ENCODE measurements around the gene MAN1C1.
A peak's percentile ranks its signal among the peaks of the same experiment; 100 is the strongest.
"Not testable (repeated sequence)": the region's sequence is repeated elsewhere in the genome, so short reads cannot be mapped to it uniquely, and the experiment has no call there.

MAN1C1 gene

DNA sequence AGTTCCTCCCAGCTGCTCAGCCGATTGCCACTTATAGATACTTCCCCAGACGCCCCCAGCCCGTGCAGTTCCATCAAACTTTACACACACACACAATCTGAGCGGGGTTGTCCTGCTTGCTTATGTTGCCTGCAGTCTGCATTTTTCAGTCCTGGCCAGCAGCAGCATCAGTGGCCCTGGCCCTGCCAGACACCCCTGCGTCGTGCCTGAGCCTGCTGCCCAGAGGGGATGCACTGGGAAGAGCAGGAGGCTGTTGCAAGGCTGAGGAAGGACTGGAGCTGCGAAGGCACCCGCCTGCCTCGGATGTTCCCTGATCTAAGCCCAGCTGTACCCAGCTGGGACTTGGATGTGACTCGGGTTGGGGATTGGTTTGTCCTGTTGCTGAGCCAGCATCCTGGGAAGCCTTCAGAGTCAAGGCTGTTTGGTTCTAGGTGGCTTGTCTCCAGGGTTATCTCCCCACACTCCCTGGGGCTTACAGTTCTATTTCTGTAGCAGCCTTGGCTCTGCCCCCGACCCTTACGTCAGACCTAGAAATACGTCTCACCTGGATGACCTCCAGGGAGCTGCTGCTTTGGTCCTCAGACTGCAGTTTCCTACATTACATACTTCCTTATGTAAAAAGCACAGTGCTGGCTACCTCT, 42.3 kb downstream of the MAN1C1 start:
- DNase-seq = no peak

DNA sequence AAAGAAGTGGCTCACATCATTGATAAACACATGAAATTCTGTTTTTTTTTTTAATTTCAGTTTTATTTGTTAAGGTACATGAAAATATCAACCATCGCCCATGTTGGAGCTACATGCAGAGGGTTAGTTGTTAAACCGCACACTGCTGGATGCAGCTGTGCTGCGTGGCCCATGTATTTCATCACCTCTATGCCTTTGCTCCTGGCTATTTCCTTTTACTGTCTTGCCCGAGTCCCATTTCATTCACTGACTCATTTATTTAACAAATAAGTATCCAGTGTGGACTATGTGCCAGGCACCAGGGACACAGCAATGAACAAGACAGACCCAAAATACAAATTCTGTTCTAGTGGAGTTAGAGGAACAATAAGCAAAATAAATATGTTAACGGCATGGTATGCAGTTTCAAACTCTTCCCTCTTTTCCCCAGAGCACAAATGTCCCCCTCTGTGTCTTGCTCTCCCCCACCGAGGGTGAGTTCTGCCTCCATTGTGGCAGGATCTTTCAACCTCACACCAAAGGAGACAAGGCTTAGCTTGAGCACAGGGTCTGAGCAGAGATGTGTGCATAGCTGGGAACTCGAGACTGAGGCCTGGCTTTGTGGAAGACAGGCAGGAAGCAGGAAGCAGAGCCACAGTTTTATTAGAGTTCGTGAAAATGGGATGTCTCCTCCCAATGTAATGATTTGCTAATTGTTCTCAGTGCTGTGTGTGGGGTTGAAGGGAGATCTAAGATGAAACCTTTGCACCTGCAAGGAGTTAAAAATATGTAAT, 44.6 kb downstream of the MAN1C1 start:
- DNase-seq = no peak

DNA sequence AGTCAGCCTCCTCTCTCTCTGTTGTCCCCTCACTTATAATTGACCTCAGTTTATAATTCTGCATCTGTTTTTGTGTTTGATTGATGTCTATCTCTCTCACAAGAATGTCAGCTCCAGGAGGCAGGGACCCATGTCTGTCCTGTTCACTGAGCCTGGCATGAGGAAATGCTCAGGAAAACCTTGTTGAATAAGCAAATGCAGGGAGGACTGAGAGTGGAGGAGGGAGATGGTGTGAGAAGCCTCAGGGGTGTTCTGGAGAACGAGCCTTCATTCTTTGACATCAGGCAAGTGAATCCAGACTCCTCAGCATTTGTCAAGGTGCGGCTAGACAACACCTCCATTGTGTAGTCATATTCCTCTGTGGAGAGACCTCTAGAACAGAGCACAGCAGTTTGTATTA, 45.5 kb downstream of the MAN1C1 start:
- DNase-seq = no peak

DNA sequence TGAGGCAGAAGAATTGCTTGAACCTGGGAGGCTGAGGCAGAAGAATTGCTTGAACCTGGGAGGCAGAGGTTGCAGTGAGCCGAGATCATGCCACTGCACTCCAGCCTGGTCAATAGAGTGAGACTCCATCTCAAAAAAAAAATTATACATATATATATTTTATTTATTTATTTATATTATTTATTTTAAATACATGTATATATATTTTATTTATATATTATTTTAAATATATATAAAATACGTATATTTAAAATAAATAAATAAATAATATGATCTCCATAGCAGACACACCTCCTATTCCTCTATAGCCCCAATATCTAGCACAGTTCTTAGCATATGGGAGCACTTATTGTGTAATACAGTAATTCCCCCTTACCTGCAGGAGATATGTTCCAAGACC, 46.4 kb downstream of the MAN1C1 start:
- DNase-seq = not testable (repeated sequence)

DNA sequence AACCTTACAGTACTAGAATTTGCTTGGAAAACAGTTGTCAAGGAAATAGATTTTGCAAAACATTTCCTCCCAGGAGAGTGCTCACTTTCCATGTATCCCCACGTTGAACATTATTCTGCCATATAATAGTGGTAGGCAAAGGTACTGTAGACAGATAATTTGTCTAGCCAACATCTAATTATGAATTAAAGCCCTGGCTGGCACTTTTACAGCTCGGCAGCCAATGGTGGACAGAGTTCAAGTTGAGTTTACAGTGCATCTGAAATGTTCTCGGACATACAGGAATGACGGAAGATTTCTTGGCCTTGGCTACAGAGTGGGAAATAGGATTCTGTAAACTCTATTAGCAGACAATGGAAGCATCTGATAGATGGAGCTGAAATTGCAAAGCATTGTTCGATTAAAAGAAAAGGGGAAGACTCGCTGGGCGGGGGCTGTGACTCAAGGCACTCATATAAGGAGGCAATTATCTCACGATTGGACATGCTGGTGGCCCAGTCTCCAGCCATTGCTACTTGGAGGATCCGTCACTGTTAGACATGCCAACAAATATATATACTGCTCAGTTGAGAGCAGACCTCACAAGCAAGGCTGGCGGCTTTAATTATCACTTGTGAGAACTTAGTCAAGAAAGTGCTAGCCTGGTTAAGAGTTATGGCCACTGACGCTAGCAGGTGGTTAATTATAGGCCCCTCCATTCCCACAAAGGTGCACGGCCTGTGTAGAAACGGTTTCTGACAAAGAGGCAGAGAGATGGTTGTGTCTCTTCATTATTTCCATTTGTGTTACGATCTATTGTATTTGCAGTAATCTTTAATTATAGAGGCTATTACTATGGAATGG, 48.0 kb downstream of the MAN1C1 start:
- no peak for DNase-seq

DNA sequence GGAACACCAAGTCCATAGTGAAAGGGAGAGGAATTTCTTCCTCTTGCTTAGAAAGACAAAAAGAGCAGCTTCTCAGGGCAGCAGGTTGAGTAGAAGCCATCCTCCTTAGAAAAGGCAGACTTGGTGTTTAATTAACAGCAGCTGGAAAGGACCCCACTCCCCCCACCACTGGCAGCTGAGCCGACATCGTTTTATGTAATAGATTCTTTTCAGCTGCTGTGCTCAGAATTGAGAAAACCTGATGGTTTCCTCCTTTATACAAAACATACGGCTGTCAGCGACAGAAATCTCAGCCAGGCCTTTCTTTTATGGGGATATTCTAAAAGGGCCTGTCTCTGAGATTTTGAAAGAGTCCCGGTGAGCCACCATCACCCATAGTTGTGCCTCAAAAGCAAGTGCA, 49.9 kb downstream of the MAN1C1 start:
- DNase-seq = no peak

DNA sequence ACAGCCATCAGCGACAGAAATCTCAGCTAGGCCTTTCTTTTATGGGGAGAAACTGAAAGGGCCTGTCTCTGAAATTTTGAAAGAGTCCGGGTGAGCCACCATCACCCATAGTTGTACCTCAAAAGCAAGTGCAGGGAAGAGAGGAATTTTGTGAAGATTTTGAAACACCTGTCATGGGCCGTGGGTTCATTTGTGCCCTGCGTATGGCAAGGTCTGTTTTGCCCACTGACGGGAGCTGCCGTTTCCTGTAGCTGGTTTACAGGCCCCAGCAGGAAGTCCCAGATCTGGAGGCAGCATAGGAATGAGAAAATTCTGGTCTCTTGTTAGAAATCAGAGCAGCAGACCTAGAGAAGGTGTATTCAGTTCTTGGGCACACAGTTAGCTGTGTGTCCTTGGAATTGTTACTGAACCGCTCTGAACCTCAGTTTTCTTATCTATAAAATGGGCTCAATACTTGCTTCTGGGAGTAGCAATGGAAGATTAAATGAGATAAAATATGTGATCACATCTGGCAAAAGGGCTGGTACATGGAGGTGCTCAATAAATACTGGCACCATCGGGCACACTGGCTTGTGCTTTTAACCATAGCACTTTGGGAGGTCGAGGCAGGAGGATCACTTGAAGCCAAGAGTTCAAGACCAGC, 52.5 kb downstream of the MAN1C1 start:
- no peak for DNase-seq

DNA sequence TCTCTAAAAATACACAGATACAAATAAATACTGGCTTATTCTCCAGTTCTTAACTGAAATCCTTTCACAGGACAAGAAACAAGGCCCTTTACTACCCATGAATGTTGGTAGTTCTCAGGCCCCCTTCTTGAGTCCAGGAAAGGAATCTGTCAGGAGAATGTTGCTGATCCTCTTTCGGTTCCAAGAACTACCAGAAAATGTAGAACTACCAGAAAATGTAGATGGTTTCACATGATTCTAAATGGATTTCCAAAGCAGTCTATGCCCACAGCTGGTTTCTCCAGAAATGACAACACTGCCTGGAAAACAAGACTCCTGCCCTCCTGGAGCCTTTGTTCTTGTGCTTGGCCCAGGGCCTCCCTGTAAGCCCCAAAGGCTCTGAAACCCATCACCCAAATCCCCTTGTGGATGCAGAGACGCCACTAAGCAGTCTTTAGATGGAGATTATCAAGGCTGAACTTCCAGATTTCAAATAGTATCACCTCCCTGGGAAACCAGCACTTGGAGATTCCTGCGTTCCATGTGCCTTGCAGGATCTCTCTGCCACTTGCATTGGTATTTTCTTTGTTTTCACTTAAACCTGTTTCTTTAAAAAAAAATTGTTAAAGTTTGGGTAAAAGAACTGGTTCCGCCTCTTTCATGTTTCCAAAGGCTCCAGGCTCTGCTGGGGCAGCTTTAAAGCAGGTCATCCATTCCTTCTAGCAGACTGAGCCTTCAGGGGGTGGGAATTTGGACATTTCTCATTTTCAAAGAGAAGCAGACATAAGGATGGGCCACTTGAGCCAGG, 53.4 kb downstream of the MAN1C1 start:
- no peak for DNase-seq

DNA sequence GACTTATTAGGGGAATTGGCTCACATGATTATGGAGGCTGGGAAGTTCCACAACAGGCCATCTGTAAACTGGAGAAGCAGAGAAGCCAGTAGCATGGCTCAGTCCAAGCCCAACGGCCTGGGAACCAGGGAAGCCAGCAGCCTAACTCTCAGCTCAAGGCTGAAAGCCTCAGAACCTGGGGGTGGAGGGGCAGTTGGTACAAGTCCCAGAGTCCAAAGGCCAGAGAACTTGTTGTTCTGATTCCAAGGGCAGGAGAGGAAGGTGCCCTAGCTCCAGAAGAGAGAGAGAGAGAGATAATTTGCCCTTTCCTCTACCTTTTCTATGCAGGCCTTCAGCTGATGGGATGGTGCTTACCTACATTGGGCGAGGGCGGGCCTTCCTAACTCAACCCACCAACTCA, 55.3 kb downstream of the MAN1C1 start:
- no peak for DNase-seq

DNA sequence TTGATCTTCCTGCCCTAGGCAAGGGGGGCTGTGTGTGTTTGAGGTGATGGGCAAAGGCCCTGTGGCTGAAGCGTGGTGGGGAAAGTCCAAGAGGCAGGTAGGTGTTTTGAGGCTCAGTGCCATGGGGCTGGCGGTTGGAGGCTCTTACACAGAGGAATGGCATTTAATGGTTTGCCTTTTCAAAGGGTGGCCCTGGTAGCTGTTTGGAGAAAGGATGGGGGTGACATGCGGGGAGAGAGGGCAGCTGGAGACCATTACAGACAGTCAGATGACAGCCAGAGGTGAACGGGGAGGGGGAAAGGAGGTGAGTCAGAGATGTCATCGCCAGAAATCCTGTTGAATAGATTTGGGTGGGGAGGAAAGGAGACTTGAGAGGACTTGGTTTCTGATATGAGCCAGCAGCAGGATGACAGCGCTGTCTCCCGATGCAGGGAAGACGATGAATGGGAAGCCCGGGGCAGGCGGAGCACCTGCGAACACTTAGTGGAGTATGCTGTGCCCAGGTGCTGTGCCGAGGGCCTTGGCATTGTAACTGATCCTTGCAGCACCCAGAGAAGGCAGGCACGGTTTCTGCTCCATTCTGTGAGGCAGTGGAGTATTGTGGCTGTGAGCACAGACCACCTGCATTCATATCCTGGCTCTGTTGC, 56.3 kb downstream of the MAN1C1 start:
- no peak for DNase-seq

DNA sequence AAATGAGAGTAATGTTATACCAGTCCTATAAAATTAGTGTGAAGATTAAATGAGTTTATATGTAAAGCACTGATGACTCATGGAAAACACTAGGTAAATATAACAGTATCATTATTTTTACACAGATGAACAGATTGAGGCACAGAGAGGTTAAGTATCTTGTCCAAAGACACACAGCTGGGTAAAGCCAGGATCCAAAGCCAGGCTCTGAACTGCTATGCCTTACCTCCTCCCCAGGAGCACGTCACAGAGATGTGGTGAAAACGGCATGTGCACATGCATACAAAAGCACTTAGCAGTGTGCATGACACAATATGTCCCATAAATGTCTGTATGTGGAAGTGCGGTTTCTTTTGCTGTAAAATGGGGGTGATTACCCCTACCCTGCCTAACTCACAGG, 56.9 kb downstream of the MAN1C1 start:
- no peak for DNase-seq

DNA sequence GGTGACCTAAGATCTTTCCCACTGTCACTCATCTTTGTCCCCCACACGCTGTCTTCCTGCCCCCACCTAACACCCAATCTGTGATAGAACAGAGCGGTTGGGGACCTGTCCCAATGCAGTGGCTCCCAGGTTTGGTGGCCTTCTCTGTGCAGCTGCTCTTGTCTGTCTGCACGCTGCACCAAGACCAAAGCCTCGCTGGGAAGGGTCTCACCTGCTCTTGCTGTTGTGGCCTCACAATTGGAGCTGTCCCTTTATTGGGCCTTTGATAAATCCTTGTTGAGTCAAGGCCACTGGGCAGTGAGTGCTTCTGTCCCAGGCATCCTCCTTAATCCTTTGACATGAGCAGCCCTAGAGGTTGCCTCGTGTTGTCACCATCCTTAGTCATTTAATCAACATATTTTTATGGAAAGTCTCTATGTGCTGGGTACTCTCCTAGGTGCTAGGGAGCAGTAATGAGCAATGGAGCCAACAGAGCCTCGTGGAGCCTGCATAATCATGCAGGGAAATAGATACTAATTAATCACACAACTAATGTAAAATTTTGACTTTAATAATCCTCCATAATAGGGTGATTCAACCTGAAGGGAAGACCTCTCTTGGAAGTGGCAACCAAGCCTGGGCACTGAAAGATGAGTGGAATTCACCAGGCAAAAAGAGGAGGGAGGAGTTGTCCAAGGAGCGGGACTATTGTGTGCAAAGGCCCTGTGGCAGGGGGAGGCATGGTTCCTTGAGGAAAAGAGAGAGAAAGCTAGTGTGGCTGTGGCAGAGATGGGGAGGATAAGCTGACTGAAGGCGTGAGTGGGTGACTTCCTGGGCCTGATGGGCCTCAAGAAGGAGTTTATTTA, 57.6 kb downstream of the MAN1C1 start:
- no peak for DNase-seq

DNA sequence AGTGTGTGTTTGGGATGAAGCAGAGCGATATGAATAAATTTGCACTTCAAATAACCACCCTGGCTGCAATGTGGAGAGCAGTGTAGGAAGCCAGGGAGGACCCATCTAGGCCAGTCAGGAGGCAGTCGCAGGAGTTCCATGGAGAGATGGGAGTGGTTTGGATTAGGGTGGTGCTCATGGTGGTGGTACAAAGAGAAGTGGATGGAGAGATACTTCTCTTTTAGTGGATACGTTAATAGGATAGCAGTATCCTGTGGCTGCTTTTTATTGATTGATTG, 58.2 kb downstream of the MAN1C1 start:
- no peak for DNase-seq

DNA sequence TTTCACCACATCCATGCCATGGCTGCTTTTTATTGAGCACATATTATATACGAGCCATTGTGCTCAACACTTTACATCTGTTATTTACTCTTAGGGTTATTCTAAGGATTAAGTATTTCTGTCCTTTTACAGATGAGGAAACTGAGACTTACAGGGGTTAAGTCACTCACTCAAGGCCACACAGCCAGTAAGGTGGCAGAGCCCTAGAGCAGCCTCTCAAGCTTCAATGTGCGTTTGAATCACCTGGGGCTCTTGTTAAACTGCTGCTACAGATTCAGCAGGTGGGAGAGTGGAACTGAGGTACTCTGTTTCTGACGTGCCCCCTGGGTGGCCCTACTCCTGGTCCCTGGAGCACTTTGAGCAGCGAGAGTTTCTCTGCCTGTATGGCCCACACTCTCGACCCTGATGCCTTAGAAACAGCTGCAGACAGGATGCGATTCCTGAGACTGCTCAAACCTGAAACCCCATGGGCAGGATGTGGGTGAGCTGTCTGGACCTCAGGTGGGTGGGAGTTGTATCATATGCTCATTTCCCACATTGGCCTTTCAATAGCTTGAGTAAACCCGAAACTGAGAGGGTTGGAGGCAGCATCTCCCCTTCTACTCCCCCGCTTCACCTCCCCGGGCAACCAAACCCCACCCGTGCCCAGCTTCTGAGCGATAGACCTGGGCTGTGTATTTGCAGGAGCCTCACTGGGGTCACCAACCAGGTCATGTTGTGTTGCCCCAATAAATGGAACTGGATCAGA, 59.3 kb downstream of the MAN1C1 start:
- no peak for DNase-seq

DNA sequence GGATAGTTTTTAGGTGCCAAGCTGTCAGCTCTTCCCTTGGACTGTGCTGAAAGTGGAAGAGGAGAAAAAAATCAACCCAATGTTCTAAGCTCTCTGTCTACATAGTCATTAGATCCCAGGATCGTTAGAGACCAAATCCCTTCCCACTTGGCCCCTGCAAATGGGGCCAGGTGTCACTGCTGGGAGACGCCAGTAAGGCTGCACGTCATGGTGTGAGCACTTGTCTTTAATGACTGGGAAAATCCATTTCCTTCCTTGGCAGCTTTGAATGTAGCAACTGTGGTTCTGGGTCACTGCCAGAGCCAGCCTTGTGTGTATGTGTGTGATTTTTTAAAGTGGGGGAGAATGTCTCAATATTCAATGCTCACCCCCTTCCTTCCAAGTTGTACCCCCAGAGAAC, 59.9 kb downstream of the MAN1C1 start:
- DNase-seq = peak; percentile 18

DNA sequence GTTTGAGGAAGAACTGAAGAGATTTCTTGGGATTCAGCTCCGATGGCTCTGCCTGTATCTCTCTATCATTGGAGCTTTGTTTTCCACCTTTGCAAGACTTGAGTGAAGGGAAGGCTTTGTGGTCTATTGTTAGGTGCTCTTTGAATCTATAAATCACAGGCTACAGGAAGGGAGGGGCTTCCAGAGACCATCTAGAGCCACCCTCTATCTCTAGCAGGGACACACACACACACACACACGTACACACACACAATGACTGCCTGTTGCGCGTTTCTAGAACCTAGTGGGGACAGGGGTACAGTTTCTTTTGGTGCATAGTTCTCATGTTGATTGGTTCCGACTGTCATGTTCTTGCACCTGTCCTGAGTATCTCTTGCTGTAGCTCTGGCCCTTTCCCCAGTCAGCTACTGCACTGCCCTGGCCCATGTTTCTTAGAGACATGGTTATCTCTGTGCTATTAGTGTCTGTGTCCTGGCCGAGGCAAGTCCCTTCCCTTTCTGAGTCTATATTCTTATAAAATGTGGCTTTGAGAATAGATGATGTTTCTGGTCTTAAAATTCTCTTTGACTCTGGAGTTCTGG, 60.7 kb downstream of the MAN1C1 start:
- DNase-seq = no peak

DNA sequence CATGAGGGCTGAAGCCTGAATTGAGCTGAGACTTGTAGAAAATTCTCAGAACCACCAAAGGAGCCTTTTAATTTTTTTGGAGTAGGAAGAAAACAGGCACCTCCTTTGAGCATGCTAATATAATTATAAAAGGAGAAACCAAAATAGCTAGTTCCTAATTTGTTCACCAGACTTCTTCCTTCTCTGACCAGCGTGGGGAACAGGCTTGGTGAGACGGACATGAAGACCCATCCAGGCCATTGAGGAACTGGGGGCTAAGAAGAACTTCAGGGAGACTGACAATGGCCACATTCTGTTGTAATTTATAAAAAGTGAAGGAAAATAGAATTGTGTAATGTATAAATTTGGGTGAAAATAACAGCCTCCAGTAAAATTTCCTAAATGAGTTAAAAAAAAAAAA, 62.6 kb downstream of the MAN1C1 start:
- DNase-seq = no peak

DNA sequence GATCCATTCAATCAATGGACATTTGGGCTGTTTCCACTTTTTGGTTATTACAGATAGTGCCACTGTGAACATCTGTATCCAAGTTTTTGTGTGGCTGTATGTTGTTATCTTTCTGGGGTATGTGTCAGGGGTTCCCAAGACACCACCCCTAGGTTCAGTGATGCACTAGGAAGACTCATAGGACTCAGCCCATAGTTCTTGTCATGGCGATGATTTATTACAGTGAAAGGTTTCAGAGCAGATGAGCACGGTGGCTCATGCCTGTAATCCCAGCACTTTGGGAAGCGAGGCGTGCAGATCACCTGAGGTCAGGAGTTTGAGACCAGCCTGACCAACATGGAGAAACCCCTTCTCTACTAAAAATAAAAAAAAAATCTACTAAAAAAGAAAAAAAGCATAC, 64.1 kb downstream of the MAN1C1 start:
- DNase-seq = no peak

DNA sequence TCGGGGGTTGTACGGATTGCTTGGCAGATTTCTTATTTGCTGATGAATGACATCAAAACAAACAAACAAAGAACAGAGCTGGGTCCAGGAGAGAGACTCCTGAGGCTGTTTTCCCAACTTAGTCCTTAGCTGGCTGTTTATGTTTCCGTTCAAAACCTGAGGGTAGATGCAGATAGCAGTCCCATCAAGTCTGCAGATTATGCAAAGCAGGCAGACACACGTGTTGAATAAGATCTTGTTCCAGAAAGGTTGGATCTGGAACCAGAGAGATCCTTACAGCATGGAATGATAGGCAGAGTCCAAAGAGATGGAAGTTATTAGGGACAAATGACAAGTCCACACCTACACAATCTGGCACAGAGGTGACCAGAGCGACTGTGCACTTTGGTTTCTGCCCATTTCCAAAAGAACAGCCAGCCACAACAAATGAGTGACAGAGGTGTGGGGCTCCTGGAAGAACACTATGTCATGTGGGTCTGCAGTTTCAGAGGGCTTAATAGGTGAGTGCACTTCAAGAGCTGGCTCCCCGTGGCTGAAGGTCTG, 65.5 kb downstream of the MAN1C1 start:
- DNase-seq = no peak

DNA sequence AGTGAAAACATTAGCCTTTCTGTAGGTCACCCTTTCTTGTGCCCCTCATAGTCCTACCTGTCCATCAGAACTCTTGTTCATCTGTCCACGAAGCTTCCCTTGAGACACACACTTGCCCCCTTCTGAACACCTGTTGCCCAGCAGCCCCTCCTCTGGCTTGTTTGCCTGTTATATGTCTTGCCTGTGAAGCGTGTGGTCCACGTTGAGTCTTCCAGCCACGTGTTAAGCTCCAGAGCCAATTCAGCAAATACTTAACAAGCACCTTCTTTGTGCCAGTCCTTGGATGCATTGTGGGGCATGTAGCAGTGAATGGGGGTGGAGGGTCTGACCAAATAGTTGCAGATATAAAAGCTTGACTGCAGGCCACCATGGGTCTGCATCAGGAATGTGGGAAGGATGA, 66.6 kb downstream of the MAN1C1 start:
- DNase-seq = no peak

Measured in kidney glomerular epithelial cell (primary cell).